ENCODE data around the gene MBNL1.
"Not testable (repeated sequence)": the region's sequence is repeated elsewhere in the genome, so short reads cannot be mapped to it uniquely, and the experiment has no call there.

MBNL1 gene

GRCh38 chr3:152355744-152356665 lies 87.3 kb downstream of the MBNL1 start:
- DNase-seq: no peak

- no peak for DNase-seq
Measured at GRCh38 chr3:152356870-152357276, 88.1 kb downstream of the MBNL1 start.

- DNase-seq: no peak
Measured at GRCh38 chr3:152357587-152357986, 88.9 kb downstream of the MBNL1 start.

- no peak for DNase-seq
Measured at GRCh38 chr3:152359385-152360248, 90.9 kb downstream of the MBNL1 start.

GRCh38 chr3:152360302-152360701 lies 91.6 kb downstream of the MBNL1 start:
- no peak for DNase-seq

GRCh38 chr3:152360966-152361365 lies 92.2 kb downstream of the MBNL1 start:
- DNase-seq: no peak

GRCh38 chr3:152362086-152362485 lies 93.4 kb downstream of the MBNL1 start:
- peak; percentile 65 for DNase-seq

GRCh38 chr3:152364237-152364636 lies 95.5 kb downstream of the MBNL1 start:
- no peak for DNase-seq

GRCh38 chr3:152365126-152365525 lies 96.4 kb downstream of the MBNL1 start:
- DNase-seq: no peak

- no peak for DNase-seq
Measured at GRCh38 chr3:152365766-152366593, 97.3 kb downstream of the MBNL1 start.

- not testable (repeated sequence) for DNase-seq
Measured at GRCh38 chr3:152367192-152367591, 98.5 kb downstream of the MBNL1 start.

- DNase-seq: not testable (repeated sequence)
Measured at GRCh38 chr3:152372633-152373032, 103.9 kb downstream of the MBNL1 start.

GRCh38 chr3:152373379-152373778 lies 104.7 kb downstream of the MBNL1 start:
- no peak for DNase-seq

GRCh38 chr3:152374262-152374990 lies 105.7 kb downstream of the MBNL1 start:
- DNase-seq: no peak

- no peak for DNase-seq
Measured at GRCh38 chr3:152375546-152375945, 106.8 kb downstream of the MBNL1 start.

- no peak for DNase-seq
Measured at GRCh38 chr3:152376351-152377183, 107.8 kb downstream of the MBNL1 start.

- DNase-seq: no peak
Measured at GRCh38 chr3:152377184-152377570, 108.4 kb downstream of the MBNL1 start.

- DNase-seq: no peak
Measured at GRCh38 chr3:152379415-152380042, 110.8 kb downstream of the MBNL1 start.

- DNase-seq: no peak
Measured at GRCh38 chr3:152380043-152380442, 111.3 kb downstream of the MBNL1 start.

GRCh38 chr3:152381881-152382295 lies 113.2 kb downstream of the MBNL1 start:
- DNase-seq: no peak
